K562 treated with DMSO at 1 percent for 12 hours (cell line): ENCODE data around the gene PHC3. TPM values are rescaled to one million over a fixed set of nuclear protein-coding genes. Genes with fewer than 3 reads are reported as not detected.

Experiments
- total RNA-seq: library from RNA; unstranded; fragments of 300-600 nt; gene quantifications from 2 replicates; pipeline ENCODE4 v1.2.3, GENCODE V29; 2022; ENCODE audit not compliant: insufficient read depth

PHC3 gene, protein sequence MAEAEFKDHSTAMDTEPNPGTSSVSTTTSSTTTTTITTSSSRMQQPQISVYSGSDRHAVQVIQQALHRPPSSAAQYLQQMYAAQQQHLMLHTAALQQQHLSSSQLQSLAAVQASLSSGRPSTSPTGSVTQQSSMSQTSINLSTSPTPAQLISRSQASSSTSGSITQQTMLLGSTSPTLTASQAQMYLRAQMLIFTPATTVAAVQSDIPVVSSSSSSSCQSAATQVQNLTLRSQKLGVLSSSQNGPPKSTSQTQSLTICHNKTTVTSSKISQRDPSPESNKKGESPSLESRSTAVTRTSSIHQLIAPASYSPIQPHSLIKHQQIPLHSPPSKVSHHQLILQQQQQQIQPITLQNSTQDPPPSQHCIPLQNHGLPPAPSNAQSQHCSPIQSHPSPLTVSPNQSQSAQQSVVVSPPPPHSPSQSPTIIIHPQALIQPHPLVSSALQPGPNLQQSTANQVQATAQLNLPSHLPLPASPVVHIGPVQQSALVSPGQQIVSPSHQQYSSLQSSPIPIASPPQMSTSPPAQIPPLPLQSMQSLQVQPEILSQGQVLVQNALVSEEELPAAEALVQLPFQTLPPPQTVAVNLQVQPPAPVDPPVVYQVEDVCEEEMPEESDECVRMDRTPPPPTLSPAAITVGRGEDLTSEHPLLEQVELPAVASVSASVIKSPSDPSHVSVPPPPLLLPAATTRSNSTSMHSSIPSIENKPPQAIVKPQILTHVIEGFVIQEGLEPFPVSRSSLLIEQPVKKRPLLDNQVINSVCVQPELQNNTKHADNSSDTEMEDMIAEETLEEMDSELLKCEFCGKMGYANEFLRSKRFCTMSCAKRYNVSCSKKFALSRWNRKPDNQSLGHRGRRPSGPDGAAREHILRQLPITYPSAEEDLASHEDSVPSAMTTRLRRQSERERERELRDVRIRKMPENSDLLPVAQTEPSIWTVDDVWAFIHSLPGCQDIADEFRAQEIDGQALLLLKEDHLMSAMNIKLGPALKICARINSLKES
- total RNA-seq, result 1.6 and 12.6 TPM in 2 replicates

DNA sequence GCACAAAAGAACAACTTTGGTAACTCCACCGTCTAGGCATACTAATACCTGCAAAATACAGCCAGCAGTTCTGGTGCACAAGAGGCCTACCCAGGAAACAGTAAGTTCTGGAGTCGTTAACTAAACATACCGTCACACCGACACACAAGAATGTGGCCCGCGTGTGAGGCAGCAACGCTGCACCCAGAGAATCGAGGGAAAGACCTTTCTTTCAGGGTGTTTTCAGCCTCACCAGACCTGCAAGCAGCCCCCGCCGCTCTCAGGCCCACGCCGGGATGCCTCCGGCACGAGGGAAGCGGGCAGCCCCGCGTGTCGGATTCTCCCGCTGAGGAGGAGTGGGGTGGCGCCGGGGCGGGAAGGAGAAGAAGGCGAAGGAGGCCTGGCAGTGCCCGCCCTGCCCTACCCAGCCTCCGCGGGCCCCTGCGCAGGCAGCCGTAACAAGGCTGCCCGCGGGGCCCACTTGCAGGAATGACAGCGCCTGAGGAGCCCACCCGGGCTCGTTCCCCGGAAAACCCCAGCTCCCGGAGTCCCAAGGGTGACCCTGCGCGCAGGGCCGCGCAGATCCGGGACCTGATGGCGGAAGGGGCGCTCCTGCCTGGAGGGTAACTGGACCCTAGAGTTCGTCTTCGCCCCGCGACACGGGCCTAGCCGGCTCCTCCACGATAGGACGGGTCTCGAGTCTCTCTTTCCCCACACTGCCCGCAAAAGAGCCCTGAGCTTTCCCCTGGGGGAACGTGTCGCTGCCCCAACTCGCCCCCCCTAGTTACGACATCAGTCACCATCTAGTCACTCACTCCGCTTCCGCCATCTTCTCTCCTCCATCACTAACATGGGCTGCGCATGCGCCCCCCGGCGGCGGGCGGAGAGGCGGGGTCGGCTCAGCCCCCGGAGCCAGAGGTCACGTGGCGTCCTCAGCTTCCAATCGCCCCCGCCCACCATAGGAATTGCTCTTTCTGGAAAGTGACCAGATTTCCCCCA lies at the start of gene PHC3:
PHC3 (minus strand) TSS at position 826 of the 978 bp plus-strand sequence; CDS start at position 808, 18 bp downstream.

DNA sequence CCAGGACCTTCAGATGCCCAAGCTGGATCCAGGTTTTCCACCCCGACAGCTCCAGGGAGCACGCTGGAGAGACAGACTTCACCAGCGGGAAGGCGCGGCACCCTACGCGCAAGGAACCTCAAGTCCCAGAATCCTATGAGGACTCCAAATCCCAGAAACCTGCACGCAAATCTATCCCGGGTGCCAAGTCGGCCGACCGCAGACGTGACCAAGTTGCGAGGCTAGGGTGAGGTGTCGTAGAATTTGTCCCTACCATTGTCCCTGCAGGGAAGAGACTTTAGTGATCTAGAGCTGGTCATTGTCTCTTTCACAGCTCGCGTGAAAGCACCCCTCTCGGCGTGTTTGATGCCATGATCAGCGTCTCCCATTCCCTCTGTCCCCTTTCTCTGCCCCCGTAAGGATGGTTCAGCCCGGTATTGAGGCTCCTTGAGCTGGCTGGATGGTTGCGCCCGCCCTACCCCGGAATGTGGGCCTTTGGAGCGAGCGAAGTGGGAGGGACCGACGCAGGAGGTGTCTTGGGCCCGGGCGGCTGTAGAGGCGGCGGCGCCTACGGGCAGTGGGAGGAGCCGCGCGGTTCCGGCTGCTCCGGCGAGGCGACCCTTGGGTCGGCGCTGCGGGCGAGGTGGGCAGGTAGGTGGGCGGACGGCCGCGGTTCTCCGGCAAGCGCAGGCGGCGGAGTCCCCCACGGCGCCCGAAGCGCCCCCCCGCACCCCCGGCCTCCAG lies 40.6 kb upstream of the PHC3 start, which contains the start of gene PRKCI:
PRKCI (plus strand) TSS at position 501 of the 723 bp plus-strand sequence. CDS start 246 bp downstream, outside the sequence.

Other genes starting within 250 kb of the PHC3 start
- 39.4 and 46.7 TPM in 2 replicates for gene SEC62, start 214.9 kb downstream of the PHC3 start, total RNA-seq
- 4.9 and 12.4 TPM in 2 replicates for gene GPR160, start 143.7 kb downstream of the PHC3 start, total RNA-seq
- 13.4 and 19.3 TPM in 2 replicates for gene PRKCI, start 40.7 kb upstream of the PHC3 start, total RNA-seq
- gene SKIL, start 176.0 kb upstream of the PHC3 start, total RNA-seq, result 3.4 and 36.2 TPM in 2 replicates
- not detected in 2 replicates for gene CLDN11, start 237.1 kb upstream of the PHC3 start, total RNA-seq